IMR-90 (cell line): ENCODE measurements around the gene PCBP3.

Source experiments
- CEBPB ChIP-seq: IDR thresholded peaks from 2 replicates; pipeline ENCODE4 v1.6.1; 2012; ENCODE audit warnings: low read depth, low read length, improper control_type of control experiment
- CTCF ChIP-seq: conservative IDR thresholded peaks from 2 replicates; pipeline ENCODE4 v1.5.1; 2012; ENCODE audit warnings: mild to moderate bottlenecking, low read depth, low read length, improper control_type of control experiment
- ELK1 ChIP-seq: fragments of 150-350 bp; IDR thresholded peaks from 2 replicates; pipeline ENCODE4 v1.6.1; 2016; ENCODE audit warnings: low read depth, mild to moderate bottlenecking, low read length, moderate library complexity, borderline replicate concordance
- MXI1 ChIP-seq: IDR thresholded peaks from 2 replicates; pipeline ENCODE4 v1.6.1; 2012; ENCODE audit warnings: low read depth, mild to moderate bottlenecking, low read length, moderate library complexity, borderline replicate concordance
- POLR2A ChIP-seq: IDR thresholded peaks from 2 replicates; pipeline ENCODE4 v1.6.1; 2012; ENCODE audit warnings: mild to moderate bottlenecking, low read depth, low read length
- RCOR1 ChIP-seq: IDR thresholded peaks from 2 replicates; pipeline ENCODE4 v1.6.1; 2012; ENCODE audit warnings: mild to moderate bottlenecking, low read length, improper control_type of control experiment; ENCODE audit not compliant: insufficient replicate concordance
- RFX5 ChIP-seq: IDR thresholded peaks from 2 replicates; pipeline ENCODE4 v1.8.0; 2012; ENCODE audit warnings: low read depth, mild to moderate bottlenecking, low read length, moderate library complexity
- USF2 ChIP-seq: fragments of 150-350 bp; IDR thresholded peaks from 2 replicates; pipeline ENCODE4 v1.6.1; 2017; ENCODE audit warnings: mild to moderate bottlenecking, antibody characterized with exemption, low read length, low read depth

GRCh38 chr21:45868086-45868485 is 224.6 kb downstream of the PCBP3 start:
- TF ChIP-seq POLR2A (no peak), RFX5 (no peak), CTCF (no peak), MXI1 (no peak), USF2 (no peak), ELK1 (no peak), RCOR1 (no peak), CEBPB (no peak)
